HEK293 (cell line): ENCODE results near the gene ZFP57.

ENCODE experiments used
- AEBP2 ChIP-seq: fragments of 450-650 bp; formaldehyde crosslinking; IDR thresholded peaks from 2 replicates; pipeline ENCODE4 v1.5.1; 2016; ENCODE audit warnings: missing biosample characterization, missing genetic modification characterization, borderline replicate concordance
- ZNF621 ChIP-seq: fragments of 450-650 bp; formaldehyde crosslinking; IDR thresholded peaks from 2 replicates; pipeline ENCODE4 v1.5.1; 2017; ENCODE audit warnings: missing biosample characterization, missing genetic modification characterization
- TF ChIP-seq, protein P1 (sequence below): fragments of 450-650 bp; formaldehyde crosslinking; IDR thresholded peaks from 2 replicates; pipeline ENCODE4 v1.5.1; 2016; ENCODE audit warnings: missing biosample characterization, missing genetic modification characterization

GRCh38 chr6:29685718-29686326 is 4.9 kb upstream of the ZFP57 start:
- TF ChIP-seq AEBP2 (tag by site-specific recombination): no peak
- TF ChIP-seq, protein P1, sequence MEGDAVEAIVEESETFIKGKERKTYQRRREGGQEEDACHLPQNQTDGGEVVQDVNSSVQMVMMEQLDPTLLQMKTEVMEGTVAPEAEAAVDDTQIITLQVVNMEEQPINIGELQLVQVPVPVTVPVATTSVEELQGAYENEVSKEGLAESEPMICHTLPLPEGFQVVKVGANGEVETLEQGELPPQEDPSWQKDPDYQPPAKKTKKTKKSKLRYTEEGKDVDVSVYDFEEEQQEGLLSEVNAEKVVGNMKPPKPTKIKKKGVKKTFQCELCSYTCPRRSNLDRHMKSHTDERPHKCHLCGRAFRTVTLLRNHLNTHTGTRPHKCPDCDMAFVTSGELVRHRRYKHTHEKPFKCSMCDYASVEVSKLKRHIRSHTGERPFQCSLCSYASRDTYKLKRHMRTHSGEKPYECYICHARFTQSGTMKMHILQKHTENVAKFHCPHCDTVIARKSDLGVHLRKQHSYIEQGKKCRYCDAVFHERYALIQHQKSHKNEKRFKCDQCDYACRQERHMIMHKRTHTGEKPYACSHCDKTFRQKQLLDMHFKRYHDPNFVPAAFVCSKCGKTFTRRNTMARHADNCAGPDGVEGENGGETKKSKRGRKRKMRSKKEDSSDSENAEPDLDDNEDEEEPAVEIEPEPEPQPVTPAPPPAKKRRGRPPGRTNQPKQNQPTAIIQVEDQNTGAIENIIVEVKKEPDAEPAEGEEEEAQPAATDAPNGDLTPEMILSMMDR (tag by site-specific recombination): no peak
- TF ChIP-seq ZNF621 (tag by site-specific recombination): no peak
